Ramos (cell line): Measurements from ENCODE around the gene TRAFD1.

Experiments
- in situ Hi-C: fragments of 300-500 bp; cut with MboI; formaldehyde crosslinking; loops from one replicate; pipeline ENCODE4 v1.14.3; 2022; ENCODE audit warnings: low sequenced_read_pairs; ENCODE audit not compliant: unreplicated experiment

Gene TRAFD1

GRCh38 chr12:112170971-112171596 lies 45.7 kb downstream of the TRAFD1 start:
- in situ Hi-C loops = no loop called here

- in situ Hi-C loops = no loop called here
These were observed 47.4 kb downstream of the TRAFD1 start for GRCh38 chr12:112172556-112173324.

- in situ Hi-C loops = no loop called here
These were observed 50.2 kb downstream of the TRAFD1 start for GRCh38 chr12:112175361-112176155.

- in situ Hi-C loops = no loop called here
These were observed 51.1 kb downstream of the TRAFD1 start for GRCh38 chr12:112176321-112177010.

- in situ Hi-C loops = no loop called here
These were observed 53.4 kb downstream of the TRAFD1 start for GRCh38 chr12:112178796-112179195.

GRCh38 chr12:112179341-112179740 lies 54.0 kb downstream of the TRAFD1 start:
- in situ Hi-C loops = no loop called here

GRCh38 chr12:112179916-112180315 lies 54.6 kb downstream of the TRAFD1 start:
- in situ Hi-C loops = no loop called here

- in situ Hi-C loops = no loop called here
These were observed 55.1 kb downstream of the TRAFD1 start for GRCh38 chr12:112180422-112180821.

GRCh38 chr12:112182499-112182898 lies 57.1 kb downstream of the TRAFD1 start:
- in situ Hi-C loops = no loop called here

GRCh38 chr12:112183141-112184021 lies 58.0 kb downstream of the TRAFD1 start:
- in situ Hi-C loops = no loop called here

- in situ Hi-C loops = no loop called here
These were observed 58.9 kb downstream of the TRAFD1 start for GRCh38 chr12:112184056-112184887.

GRCh38 chr12:112185093-112185923 lies 59.9 kb downstream of the TRAFD1 start:
- in situ Hi-C loops = no loop called here

- in situ Hi-C loops = no loop called here
These were observed 62.9 kb downstream of the TRAFD1 start for GRCh38 chr12:112188130-112188830.

GRCh38 chr12:112190231-112191025 lies 65.1 kb downstream of the TRAFD1 start:
- in situ Hi-C loops = loop anchor here (10.0 kb wide), 1 partner anchor 194 kb away; the partner anchor contains the start of gene HECTD4

- in situ Hi-C loops = loop anchor here (10.0 kb wide), 1 partner anchor 194 kb away; the partner anchor contains the start of gene HECTD4
These were observed 65.8 kb downstream of the TRAFD1 start for GRCh38 chr12:112191201-112191600.

- in situ Hi-C loops = loop anchor here (10.0 kb wide), 1 partner anchor 193 kb away; the partner anchor contains the start of gene HECTD4
These were observed 66.5 kb downstream of the TRAFD1 start for GRCh38 chr12:112191840-112192321.
